ENCODE results near the gene CARMIL1. TPM values are rescaled to one million over a fixed set of nuclear protein-coding genes. Genes with fewer than 3 reads are reported as not detected.

The CARMIL1 gene
- total and polyA plus RNA-seq, 8 donors: 5.9 to 9.4 (median 7.8) TPM

DNA sequence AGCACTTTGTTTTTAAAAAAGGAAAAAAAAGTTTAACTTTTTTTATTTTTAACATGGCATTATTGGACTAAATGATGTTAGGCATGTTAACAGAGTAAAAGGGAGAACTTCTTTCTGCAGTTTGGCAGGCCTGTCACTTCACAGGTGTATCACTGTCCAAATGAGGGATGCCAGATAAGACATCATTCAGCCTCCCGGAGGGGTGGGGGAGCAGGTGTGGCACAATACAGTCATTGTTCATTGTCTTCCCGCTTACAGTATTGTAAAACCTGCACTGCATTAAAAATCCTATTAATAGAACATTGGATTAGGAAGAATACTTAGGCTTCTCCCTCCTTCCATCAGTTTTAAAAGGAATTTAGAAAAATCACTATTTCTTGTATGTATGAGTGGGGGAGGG lies 80.7 kb downstream of the CARMIL1 start:
- Histone ChIP-seq H3K27ac (peak overlapping the region in 1 of 4 donors; percentile 37), H3K4me3 (no peak overlapping the region), H3K27me3 (no peaks in the 10 kb centered on the region), H3K36me3 (no peaks in the 10 kb centered on the region), H3K9me3 (no peaks in the 10 kb centered on the region), H3K4me1 (no peaks in the 10 kb centered on the region)
- intact Hi-C loops (cut with DNase I): no loop called here
- no peak for TF ChIP-seq CTCF (IDR thresholded peaks at IDR 0.05)
- FAIRE-seq: no peak
- ATAC-seq: peak in 3 of 4 donors; percentile 47 to 83 (median 75)
- DNase-seq: no peak
- WGBS, 2 donors: 29 to 46% methylated on average over 2 of the region's 2 CpGs

DNA sequence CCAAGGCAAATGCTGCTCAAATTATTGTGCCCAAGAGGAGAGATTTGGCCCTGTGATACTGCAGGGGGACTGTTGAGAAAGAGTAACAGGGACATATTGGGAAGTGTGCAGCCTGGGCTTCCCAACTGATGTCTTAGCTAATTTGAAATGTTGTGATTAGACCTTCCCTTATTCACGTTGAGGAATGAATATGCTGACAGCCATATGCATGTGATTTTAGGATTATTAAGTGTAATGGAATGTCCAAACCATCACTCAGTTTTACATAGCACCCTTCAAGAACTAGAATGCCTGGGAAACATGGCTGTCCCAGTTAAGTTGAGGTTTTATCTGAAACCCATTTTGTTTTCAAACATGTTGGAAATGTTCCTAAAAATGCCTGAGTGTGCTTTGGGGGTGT lies 81.4 kb downstream of the CARMIL1 start:
- DNase-seq: no peak
- FAIRE-seq: no peak
- H3K36me3 ChIP-seq: no peaks in the 10 kb centered on the region
- H3K4me1 ChIP-seq: no peaks in the 10 kb centered on the region
- no peaks in the 10 kb centered on the region for H3K9me3 ChIP-seq
- 35 to 43% methylated on average over 1 of the region's 1 CpG for WGBS, 2 donors
- intact Hi-C loops (cut with DNase I): no loop called here
- no peak overlapping the region for H3K4me3 ChIP-seq
- no peak for ATAC-seq
- no peak for TF ChIP-seq CTCF (IDR thresholded peaks at IDR 0.05)
- H3K27ac ChIP-seq: no peak overlapping the region
- H3K27me3 ChIP-seq: no peaks in the 10 kb centered on the region

DNA sequence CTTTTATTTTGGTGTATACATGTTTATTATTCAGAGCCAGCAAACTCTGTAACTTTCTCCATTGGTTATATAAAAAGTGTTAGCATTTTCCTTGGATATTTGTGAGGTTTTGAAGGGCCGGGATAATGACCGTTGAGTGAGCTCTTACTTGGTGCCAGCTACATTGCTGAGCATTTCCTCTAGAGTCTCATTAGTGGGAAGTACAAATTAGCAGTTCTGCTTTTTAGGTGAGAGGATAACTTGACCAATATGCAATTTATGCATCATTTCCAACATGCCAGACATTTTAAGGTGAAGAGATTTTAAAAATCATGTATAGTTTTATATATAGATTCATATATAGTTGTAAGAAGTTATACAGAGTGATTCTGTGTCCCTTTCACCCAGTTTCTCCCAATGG lies 84.3 kb downstream of the CARMIL1 start:
- no peaks in the 10 kb centered on the region for H3K9me3 ChIP-seq
- no peak overlapping the region for H3K27ac ChIP-seq
- no peak for FAIRE-seq
- H3K36me3 ChIP-seq: no peaks in the 10 kb centered on the region
- WGBS, 2 donors: 72 to 84% methylated on average over 2 of the region's 2 CpGs
- ATAC-seq: no peak
- intact Hi-C loops (cut with DNase I): no loop called here
- TF ChIP-seq CTCF (IDR thresholded peaks at IDR 0.05): no peak
- H3K4me3 ChIP-seq: no peak overlapping the region
- DNase-seq: no peak
- no peaks in the 10 kb centered on the region for H3K27me3 ChIP-seq
- peaks cover 0 to 19% (median 15%) of the 10 kb centered on the region in 3 donors for H3K4me1 ChIP-seq

- H3K27me3 ChIP-seq: no peaks in the 10 kb centered on the region
- H3K4me3 ChIP-seq: no peak overlapping the region
- intact Hi-C loops (cut with DNase I): no loop called here
- DNase-seq (no peak), FAIRE-seq (no peak), ATAC-seq (no peak)
- no peaks in the 10 kb centered on the region for H3K36me3 ChIP-seq
- H3K27ac ChIP-seq: no peak overlapping the region
- H3K4me1 ChIP-seq: peaks cover 14 to 33% (median 31%) of the 10 kb centered on the region in 3 donors
- no peaks in the 10 kb centered on the region for H3K9me3 ChIP-seq
- WGBS, 2 donors: 98 to 99% methylated on average over 5 of the region's 5 CpGs
- TF ChIP-seq CTCF (IDR thresholded peaks at IDR 0.05): no peak
These were observed 86.0 kb downstream of the CARMIL1 start for GRCh38 chr6:25365154-25365553.

DNA sequence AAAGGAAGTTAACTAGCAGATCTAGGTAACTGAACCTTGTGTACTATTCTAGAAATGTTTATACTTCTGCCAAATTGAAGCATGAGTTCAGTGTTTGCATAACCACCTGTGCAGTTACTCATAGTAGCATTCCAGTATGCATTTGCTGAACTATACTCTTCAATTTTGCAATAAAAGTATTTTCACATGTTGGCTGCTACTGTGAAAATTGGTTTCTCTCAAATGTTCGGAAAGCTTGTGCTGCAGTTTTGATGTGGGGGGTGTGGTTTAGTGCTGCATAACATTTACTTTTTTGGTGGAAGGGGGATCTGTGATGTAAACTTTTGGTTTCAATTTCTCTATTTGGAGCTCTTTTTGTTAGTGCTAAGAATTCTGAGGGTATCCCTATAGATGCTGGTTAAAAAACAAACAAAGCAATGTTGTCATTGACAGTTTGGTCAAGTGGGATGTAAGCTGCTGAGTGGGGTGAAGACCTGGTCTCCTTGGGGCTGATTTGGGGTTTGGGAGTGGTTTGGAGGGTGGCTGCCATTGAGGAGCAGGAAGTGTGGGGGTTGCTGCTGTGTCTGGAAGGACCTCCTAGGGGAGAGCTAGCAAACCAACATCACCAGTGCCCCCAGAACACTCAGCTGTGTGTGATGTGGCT lies 87.8 kb downstream of the CARMIL1 start:
- no peaks in the 10 kb centered on the region for H3K27me3 ChIP-seq
- FAIRE-seq: no peak
- TF ChIP-seq CTCF (IDR thresholded peaks at IDR 0.05): no peak
- peak; percentile 50 to 75 (median 67) for ATAC-seq
- DNase-seq: no peak
- no peaks in the 10 kb centered on the region for H3K9me3 ChIP-seq
- H3K36me3 ChIP-seq: no peaks in the 10 kb centered on the region
- peaks cover 14 to 34% (median 33%) of the 10 kb centered on the region in 3 donors for H3K4me1 ChIP-seq
- WGBS, 2 donors: 36 to 59% methylated on average over 1 of the region's 1 CpG
- intact Hi-C loops (cut with DNase I): no loop called here
- H3K27ac ChIP-seq: peak overlapping the region in 1 of 4 donors; percentile 17
- no peak overlapping the region for H3K4me3 ChIP-seq

All from pancreas (tissue), 10 donors.